K562 (cell line): Measurements from ENCODE around the gene MMP23B. TPM values are rescaled to one million over a fixed set of nuclear protein-coding genes. Genes with fewer than 3 reads are reported as not detected.

Experiments used
- CC2D1A ChIP-seq: fragments of 450-650 bp; IDR thresholded peaks from 2 replicates; pipeline ENCODE4 v1.6.1; 2017; ENCODE audit warnings: mild to moderate bottlenecking
- ESRRB ChIP-seq: fragments of 250-450 bp; sonication (Bioruptor Pico); IDR thresholded peaks from 2 replicates; pipeline ENCODE4 v1.5.0; 2020; ENCODE audit warnings: mild to moderate bottlenecking, moderate library complexity, borderline replicate concordance
- MAFK ChIP-seq: IDR thresholded peaks from 2 replicates; pipeline ENCODE4 v1.6.1; 2011; ENCODE audit warnings: low read length, improper control_type of control experiment
- MCM3 ChIP-seq: fragments of 450-650 bp; IDR thresholded peaks from 2 replicates; pipeline ENCODE4 v1.6.1; 2016
- NONO ChIP-seq, 2 experiments: fragments of 200-400 bp in 1 of 2; fragments of 450-650 bp in 1 of 2; formaldehyde crosslinking in 1 of 2; IDR thresholded peaks; 2 replicates each; pipeline ENCODE4 v1.6.1; 2017; ENCODE audit warnings: low read depth in 2 of 2, mild to moderate bottlenecking in 2 of 2, moderate library complexity in 2 of 2, low read length in 1 of 2
- OTX1 ChIP-seq: fragments of 450-650 bp; formaldehyde crosslinking; IDR thresholded peaks from 2 replicates; pipeline ENCODE4 v1.4.0; 2022; ENCODE audit warnings: mild to moderate bottlenecking
- POLR2B ChIP-seq: fragments of 450-650 bp; IDR thresholded peaks from 2 replicates; pipeline ENCODE4 v1.6.1; 2018; ENCODE audit warnings: low read depth; ENCODE audit not compliant: partially characterized antibody
- RB1 ChIP-seq: fragments of 450-650 bp; IDR thresholded peaks from 2 replicates; pipeline ENCODE4 v1.6.1; 2017; ENCODE audit warnings: low read depth, mild to moderate bottlenecking
- RBFOX2 ChIP-seq: fragments of 200-400 bp; formaldehyde crosslinking; IDR thresholded peaks from 2 replicates; pipeline ENCODE4 v1.6.1; 2017; ENCODE audit warnings: low read depth, mild to moderate bottlenecking, low read length, moderate library complexity
- SAP30 ChIP-seq: fragments of 200-600 bp; sonication (generic); IDR thresholded peaks from 2 replicates; pipeline ENCODE4 v1.6.1; 2012; ENCODE audit warnings: borderline replicate concordance, low read depth, mild to moderate bottlenecking, moderate library complexity, low read length, control low read depth, inconsistent platforms; ENCODE audit not compliant: insufficient read depth, poor library complexity, severe bottlenecking
- TARDBP ChIP-seq: fragments of 450-650 bp; IDR thresholded peaks from 2 replicates; pipeline ENCODE4 v1.6.1; 2016
- VEZF1 ChIP-seq: fragments of 200-800 bp; sonication (Bioruptor generic); IDR thresholded peaks from 2 replicates; pipeline ENCODE4 v1.6.1; 2017; ENCODE audit warnings: missing genetic modification characterization, missing compliant biosample characterization
- ZC3H11A ChIP-seq: IDR thresholded peaks from 2 replicates; pipeline ENCODE4 v1.6.1; 2012; ENCODE audit warnings: low read depth, low read length, improper control_type of control experiment
- ZFP36 ChIP-seq: fragments of 150-350 bp; IDR thresholded peaks from 2 replicates; pipeline ENCODE4 v1.6.1; 2018; ENCODE audit warnings: low read length, low read depth; ENCODE audit not compliant: partially characterized antibody
- ZNF695 ChIP-seq: fragments of 450-650 bp; formaldehyde crosslinking; IDR thresholded peaks from 2 replicates; pipeline ENCODE4 v1.4.0; 2020; ENCODE audit warnings: mild to moderate bottlenecking, moderate library complexity
- polyA plus RNA-seq, 8 experiments: library from polyadenylated mRNA; depleted of rRNA in 4 of 8; stranded (reverse) in 5 of 8; unstranded in 3 of 8; fragments of >200 nt; fragmentation: Nextera tagmentation in 2 of 8; fragmentation: Illumina TruSeq in 1 of 8; extraction: Ambion mirVana in 2 of 8; extraction: Trizol in 1 of 8; gene quantifications; 2 replicates each; pipeline versions ENCODE4 v1.2.1 to v1.2.3, GENCODE V29; 2011 to 2014; ENCODE audit warnings: inconsistent platforms in 1 of 8, missing spikeins in 1 of 8
- total RNA-seq, 7 experiments: library from RNA; depleted of rRNA in 6 of 7; stranded (reverse); fragments of >200 nt in 6 of 7; fragmentation: Illumina TruSeq in 2 of 7; extraction: Trizol in 2 of 7; gene quantifications; 2 replicates each; pipeline versions ENCODE4 v1.2.1 to v1.2.3, GENCODE V29; 2011 to 2021; ENCODE audit warnings: low replicate concordance in 1 of 7
- TF ChIP-seq, protein P1 (sequence below): sonication (generic); formaldehyde crosslinking; IDR thresholded peaks from 2 replicates; pipeline ENCODE4 v1.8.0; 2023; ENCODE audit warnings: mild to moderate bottlenecking, missing genetic modification reagents
- TF ChIP-seq, protein P2 (sequence below), 2 experiments: fragments of 150-350 bp in 1 of 2; IDR thresholded peaks; 2 replicates each; pipeline ENCODE4 v1.6.1; 2012 to 2016; ENCODE audit warnings: low read depth in 2 of 2, low read length in 2 of 2, mild to moderate bottlenecking in 1 of 2, moderate library complexity in 1 of 2
- TF ChIP-seq, protein P3 (sequence below): sonication (generic); formaldehyde crosslinking; IDR thresholded peaks from 2 replicates; pipeline ENCODE4 v1.8.1; 2022; ENCODE audit warnings: missing genetic modification reagents

Gene MMP23B
- total and polyA plus RNA-seq, 9 of the 15 experiments (the other 6 are each of a cell fraction or from before 2014, with no cell fraction given), result 0.28 to 1.2 (median 0.41) TPM; not detected in 5

DNA sequence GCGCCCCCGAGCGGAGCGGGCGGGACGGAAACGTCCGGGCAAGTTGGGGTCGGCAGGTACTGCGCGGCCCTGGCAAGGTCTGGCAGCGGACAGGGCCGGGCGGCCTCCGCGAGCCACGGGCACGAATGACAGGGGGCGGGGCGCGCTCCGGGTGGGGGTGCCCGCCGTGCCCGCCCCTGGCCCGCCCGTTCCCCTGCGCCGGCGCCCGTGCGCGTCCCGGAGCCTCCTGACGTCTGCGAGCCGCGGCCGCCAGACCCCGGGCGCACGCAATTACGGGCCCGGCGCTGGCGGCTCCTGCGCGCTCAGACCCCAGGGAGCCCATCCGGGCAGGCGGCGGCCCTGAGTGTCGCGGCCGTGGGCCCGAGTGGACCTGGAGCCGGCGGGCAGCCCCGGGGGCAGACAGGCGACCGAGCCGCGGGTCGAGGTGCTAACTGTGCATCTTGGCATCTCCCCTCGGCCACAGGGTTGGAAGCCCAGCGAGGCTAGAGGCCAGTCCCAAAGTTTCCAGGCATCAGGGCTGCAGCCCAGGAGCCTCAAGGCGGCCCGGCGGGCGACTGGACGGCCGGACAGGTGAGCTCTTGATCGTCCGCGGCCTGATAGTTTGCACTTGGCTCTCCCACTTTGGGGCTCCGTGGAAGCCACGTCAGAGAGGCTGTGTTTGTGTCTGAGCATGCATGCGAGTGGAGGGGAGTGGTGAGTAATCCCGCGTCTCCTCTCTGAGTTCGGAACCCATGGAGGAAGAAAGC, 15.8 kb upstream of the MMP23B start (continued):
- TF ChIP-seq CC2D1A (no peak), NONO (IDR thresholded peaks at IDR 0.05; ENCODE audit: low read depth in 2 of 2, low read length in 1 of 2) (peak in 1 of 2 experiments; percentile 77; a peak in 1 of 4 replicates), TARDBP (no peak), ZC3H11A (no peak), RBFOX2 (0 out of 2 replicates have a peak, but pooled peaks have one; percentile 1), VEZF1 (CRISPR knock-in tag) (no peak), RB1 (0 out of 2 replicates have a peak, but pooled peaks have one; percentile 3), MAFK (no peak), OTX1 (CRISPR knock-in tag) (no peak), SAP30 (peak; percentile 12), ZNF695 (CRISPR knock-in tag) (no peak), ESRRB (CRISPR knock-in tag) (no peak), ZFP36 (no peak), MCM3 (no peak), POLR2B (no peak)
- TF ChIP-seq, protein P1, sequence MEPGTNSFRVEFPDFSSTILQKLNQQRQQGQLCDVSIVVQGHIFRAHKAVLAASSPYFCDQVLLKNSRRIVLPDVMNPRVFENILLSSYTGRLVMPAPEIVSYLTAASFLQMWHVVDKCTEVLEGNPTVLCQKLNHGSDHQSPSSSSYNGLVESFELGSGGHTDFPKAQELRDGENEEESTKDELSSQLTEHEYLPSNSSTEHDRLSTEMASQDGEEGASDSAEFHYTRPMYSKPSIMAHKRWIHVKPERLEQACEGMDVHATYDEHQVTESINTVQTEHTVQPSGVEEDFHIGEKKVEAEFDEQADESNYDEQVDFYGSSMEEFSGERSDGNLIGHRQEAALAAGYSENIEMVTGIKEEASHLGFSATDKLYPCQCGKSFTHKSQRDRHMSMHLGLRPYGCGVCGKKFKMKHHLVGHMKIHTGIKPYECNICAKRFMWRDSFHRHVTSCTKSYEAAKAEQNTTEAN (CRISPR knock-in tag), result no peak
- TF ChIP-seq, protein P2, sequence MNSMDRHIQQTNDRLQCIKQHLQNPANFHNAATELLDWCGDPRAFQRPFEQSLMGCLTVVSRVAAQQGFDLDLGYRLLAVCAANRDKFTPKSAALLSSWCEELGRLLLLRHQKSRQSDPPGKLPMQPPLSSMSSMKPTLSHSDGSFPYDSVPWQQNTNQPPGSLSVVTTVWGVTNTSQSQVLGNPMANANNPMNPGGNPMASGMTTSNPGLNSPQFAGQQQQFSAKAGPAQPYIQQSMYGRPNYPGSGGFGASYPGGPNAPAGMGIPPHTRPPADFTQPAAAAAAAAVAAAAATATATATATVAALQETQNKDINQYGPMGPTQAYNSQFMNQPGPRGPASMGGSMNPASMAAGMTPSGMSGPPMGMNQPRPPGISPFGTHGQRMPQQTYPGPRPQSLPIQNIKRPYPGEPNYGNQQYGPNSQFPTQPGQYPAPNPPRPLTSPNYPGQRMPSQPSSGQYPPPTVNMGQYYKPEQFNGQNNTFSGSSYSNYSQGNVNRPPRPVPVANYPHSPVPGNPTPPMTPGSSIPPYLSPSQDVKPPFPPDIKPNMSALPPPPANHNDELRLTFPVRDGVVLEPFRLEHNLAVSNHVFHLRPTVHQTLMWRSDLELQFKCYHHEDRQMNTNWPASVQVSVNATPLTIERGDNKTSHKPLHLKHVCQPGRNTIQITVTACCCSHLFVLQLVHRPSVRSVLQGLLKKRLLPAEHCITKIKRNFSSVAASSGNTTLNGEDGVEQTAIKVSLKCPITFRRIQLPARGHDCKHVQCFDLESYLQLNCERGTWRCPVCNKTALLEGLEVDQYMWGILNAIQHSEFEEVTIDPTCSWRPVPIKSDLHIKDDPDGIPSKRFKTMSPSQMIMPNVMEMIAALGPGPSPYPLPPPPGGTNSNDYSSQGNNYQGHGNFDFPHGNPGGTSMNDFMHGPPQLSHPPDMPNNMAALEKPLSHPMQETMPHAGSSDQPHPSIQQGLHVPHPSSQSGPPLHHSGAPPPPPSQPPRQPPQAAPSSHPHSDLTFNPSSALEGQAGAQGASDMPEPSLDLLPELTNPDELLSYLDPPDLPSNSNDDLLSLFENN (IDR thresholded peaks at IDR 0.05; ENCODE audit: low read depth in 2 of 2, low read length in 2 of 2), result no peak
- TF ChIP-seq, protein P3, sequence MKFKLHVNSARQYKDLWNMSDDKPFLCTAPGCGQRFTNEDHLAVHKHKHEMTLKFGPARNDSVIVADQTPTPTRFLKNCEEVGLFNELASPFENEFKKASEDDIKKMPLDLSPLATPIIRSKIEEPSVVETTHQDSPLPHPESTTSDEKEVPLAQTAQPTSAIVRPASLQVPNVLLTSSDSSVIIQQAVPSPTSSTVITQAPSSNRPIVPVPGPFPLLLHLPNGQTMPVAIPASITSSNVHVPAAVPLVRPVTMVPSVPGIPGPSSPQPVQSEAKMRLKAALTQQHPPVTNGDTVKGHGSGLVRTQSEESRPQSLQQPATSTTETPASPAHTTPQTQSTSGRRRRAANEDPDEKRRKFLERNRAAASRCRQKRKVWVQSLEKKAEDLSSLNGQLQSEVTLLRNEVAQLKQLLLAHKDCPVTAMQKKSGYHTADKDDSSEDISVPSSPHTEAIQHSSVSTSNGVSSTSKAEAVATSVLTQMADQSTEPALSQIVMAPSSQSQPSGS (CRISPR knock-in tag), result peak; percentile 41; the same call in 1 of the 2 replicates
